WTC11 (cell line): ENCODE results near the gene CENPX. TPM values are rescaled to one million over a fixed set of nuclear protein-coding genes. Genes with fewer than 3 reads are reported as not detected.

ENCODE experiments used
- ATAC-seq: fragments of 200-7000 bp; cut with Tn5 transposase; 2 replicates; pipeline ENCODE4 v1.10.0; 2021; ENCODE audit warnings: mild to moderate bottlenecking, moderate library complexity
- CTCF ChIA-PET: fragments of 300-600 bp; sonication (Branson Sonifier 250); formaldehyde crosslinking; loops from one replicate; lab custom pipeline; 2021; ENCODE audit warnings: antibody characterized with exemption; lab: Charles Lee
- POLR2A ChIA-PET: fragments of 350-600 bp; sonication (Branson Sonifier 250); formaldehyde crosslinking; loops from one replicate; lab custom pipeline; 2021; ENCODE audit warnings: antibody characterized with exemption; lab: Charles Lee
- DNase-seq: peaks from one replicate; pipeline ENCODE4 v3.0.0; 2021; ENCODE audit warnings: low spot score
- H3K27ac Mint-ChIP-seq: 2 replicates; pipeline ENCODE4 v1.8.0; 2021; ENCODE audit warnings: mixed read lengths
- H3K27me3 Mint-ChIP-seq: 2 replicates; pipeline ENCODE4 v1.8.0; 2021; ENCODE audit warnings: low read depth, mild to moderate bottlenecking, moderate library complexity, mixed read lengths
- H3K36me3 Mint-ChIP-seq: 2 replicates; pipeline ENCODE4 v1.8.0; 2021; ENCODE audit warnings: mixed read lengths
- H3K4me1 Mint-ChIP-seq: 2 replicates; pipeline ENCODE4 v1.8.0; 2022; ENCODE audit warnings: mixed read lengths
- H3K4me3 Mint-ChIP-seq: 2 replicates; pipeline ENCODE4 v1.8.0; 2021; ENCODE audit warnings: mild to moderate bottlenecking, moderate library complexity, mixed read lengths
- H3K9me3 Mint-ChIP-seq: 2 replicates; pipeline ENCODE4 v1.8.0; 2021; ENCODE audit warnings: mixed read lengths
- ATF2 ChIP-seq: sonication (generic); formaldehyde crosslinking; IDR thresholded peaks from 2 replicates; pipeline ENCODE4 v1.8.1; 2022; ENCODE audit warnings: low read depth, missing genetic modification reagents, borderline replicate concordance
- CREB1 ChIP-seq: sonication (generic); formaldehyde crosslinking; IDR thresholded peaks from 2 replicates; pipeline ENCODE4 v1.8.0; 2023; ENCODE audit warnings: mild to moderate bottlenecking, missing genetic modification reagents
- ERG ChIP-seq: fragments of 250-450 bp; sonication (Bioruptor Pico); IDR thresholded peaks from 2 replicates; pipeline ENCODE4 v1.8.0; 2021; ENCODE audit warnings: mild to moderate bottlenecking
- FOXP1 ChIP-seq: sonication (generic); formaldehyde crosslinking; IDR thresholded peaks from 2 replicates; pipeline ENCODE4 v1.8.0; 2022; ENCODE audit warnings: missing genetic modification reagents, mild to moderate bottlenecking, moderate library complexity, borderline replicate concordance
- FOXP4 ChIP-seq: sonication (generic); formaldehyde crosslinking; IDR thresholded peaks from 2 replicates; pipeline ENCODE4 v1.8.0; 2022; ENCODE audit warnings: mild to moderate bottlenecking, missing genetic modification reagents
- GABPB1 ChIP-seq: sonication (generic); formaldehyde crosslinking; IDR thresholded peaks from 2 replicates; pipeline ENCODE4 v1.8.1; 2023; ENCODE audit warnings: mild to moderate bottlenecking, missing genetic modification reagents
- GRHL2 ChIP-seq: fragments of 250-450 bp; sonication (Bioruptor Pico); IDR thresholded peaks from 2 replicates; pipeline ENCODE4 v1.8.0; 2022; ENCODE audit warnings: mild to moderate bottlenecking, moderate library complexity; ENCODE audit not compliant: insufficient replicate concordance, severe bottlenecking
- JAZF1 ChIP-seq: fragments of 250-450 bp; sonication (Bioruptor Pico); IDR thresholded peaks from 2 replicates; pipeline ENCODE4 v1.9.0; 2021; ENCODE audit warnings: moderate library complexity, mild to moderate bottlenecking, inconsistent platforms
- MAX ChIP-seq: sonication (generic); formaldehyde crosslinking; IDR thresholded peaks from 2 replicates; pipeline ENCODE4 v1.8.0; 2022; ENCODE audit warnings: mild to moderate bottlenecking, missing genetic modification reagents
- MLX ChIP-seq: sonication (generic); formaldehyde crosslinking; IDR thresholded peaks from 2 replicates; pipeline ENCODE4 v1.8.1; 2023; ENCODE audit warnings: mild to moderate bottlenecking, missing genetic modification reagents, moderate library complexity
- MYBL2 ChIP-seq: sonication (generic); formaldehyde crosslinking; IDR thresholded peaks from 2 replicates; pipeline ENCODE4 v1.8.1; 2023; ENCODE audit warnings: mild to moderate bottlenecking, moderate library complexity, missing genetic modification reagents
- PRDM15 ChIP-seq: sonication (generic); formaldehyde crosslinking; IDR thresholded peaks from 2 replicates; pipeline ENCODE4 v1.8.0; 2022; ENCODE audit warnings: missing genetic modification reagents
- RELA ChIP-seq: sonication (generic); formaldehyde crosslinking; IDR thresholded peaks from 2 replicates; pipeline ENCODE4 v1.8.1; 2022; ENCODE audit warnings: missing genetic modification reagents, mild to moderate bottlenecking, borderline replicate concordance
- TEAD4 ChIP-seq: sonication (generic); formaldehyde crosslinking; IDR thresholded peaks from 2 replicates; pipeline ENCODE4 v1.8.0; 2022; ENCODE audit warnings: mild to moderate bottlenecking, missing genetic modification reagents
- ZNF121 ChIP-seq: sonication (generic); formaldehyde crosslinking; IDR thresholded peaks from 2 replicates; pipeline ENCODE4 v1.8.0; 2023; ENCODE audit warnings: missing genetic modification reagents
- ZNF232 ChIP-seq: sonication (generic); formaldehyde crosslinking; IDR thresholded peaks from 2 replicates; pipeline ENCODE4 v1.8.0; 2022; ENCODE audit warnings: mild to moderate bottlenecking, missing genetic modification reagents
- ZNF263 ChIP-seq: sonication (generic); formaldehyde crosslinking; IDR thresholded peaks from 2 replicates; pipeline ENCODE4 v1.8.1; 2022; ENCODE audit warnings: low read depth, mild to moderate bottlenecking, moderate library complexity, missing genetic modification reagents
- ZNF281 ChIP-seq: sonication (generic); formaldehyde crosslinking; IDR thresholded peaks from 2 replicates; pipeline ENCODE4 v1.8.0; 2023; ENCODE audit warnings: mild to moderate bottlenecking, missing genetic modification reagents
- ZNF317 ChIP-seq: sonication (generic); formaldehyde crosslinking; IDR thresholded peaks from 2 replicates; pipeline ENCODE4 v1.8.1; 2023; ENCODE audit warnings: low read depth, mild to moderate bottlenecking, moderate library complexity, missing genetic modification reagents, borderline replicate concordance
- ZNF416 ChIP-seq: fragments of 250-450 bp; sonication (Bioruptor Pico); IDR thresholded peaks from 2 replicates; pipeline ENCODE4 v1.9.0; 2021; ENCODE audit warnings: mild to moderate bottlenecking, inconsistent platforms
- total RNA-seq: library from RNA; stranded (reverse); gene quantifications from 3 replicates; pipeline ENCODE4 v1.2.3, GENCODE V29; 2021

The CENPX gene
- total RNA-seq, 1 experiment from 2014 or later = 121 TPM

- Mint-ChIP-seq H3K4me1 (peaks cover 4% of the 10 kb centered on the region), H3K9me3 (no peaks in the 10 kb centered on the region), H3K27me3 (no peaks in the 10 kb centered on the region), H3K27ac (no peak overlapping the region), H3K4me3 (peak overlapping the region; percentile 84), H3K36me3 (peaks cover 5% of the 10 kb centered on the region; the same call in 1 of the 2 replicates)
- no peak for TF ChIP-seq GABPB1
- TF ChIP-seq FOXP1 (CRISPR knock-in tag) = 0 out of 2 replicates have a peak, but pooled peaks have one; percentile 12
- DNase-seq = no peak
- ATAC-seq = no peak
- ChIA-PET POLR2A (interaction anchor here (1.6 kb wide), 1 partner anchor 16 kb away, joined by 5 read pairs; the partner anchor contains the start of gene DCXR), CTCF (interaction anchor here (5.8 kb wide), 1 partner anchor 23 kb away, joined by 31 read pairs; the partner anchor contains the start of gene RAC3)
These were observed 30.5 kb upstream of the CENPX start for GRCh38 chr17:82053130-82053529.

- H3K9me3 Mint-ChIP-seq = no peaks in the 10 kb centered on the region
- TF ChIP-seq ZNF416 (no peak), RELA (CRISPR knock-in tag) (no peak), ATF2 (CRISPR knock-in tag) (no peak), JAZF1 (CRISPR knock-in tag) (no peak), MLX (CRISPR knock-in tag) (no peak), ZNF317 (CRISPR knock-in tag) (no peak), ZNF121 (CRISPR knock-in tag) (no peak), FOXP4 (no peak), MAX (CRISPR knock-in tag) (no peak), PRDM15 (no peak), GABPB1 (no peak), ERG (CRISPR knock-in tag) (no peak), ZNF232 (CRISPR knock-in tag) (no peak), ZNF281 (no peak), TEAD4 (CRISPR knock-in tag) (no peak), CREB1 (CRISPR knock-in tag) (no peak), ZNF263 (CRISPR knock-in tag) (no peak), GRHL2 (no peak), MYBL2 (no peak)
- TF ChIP-seq, all 79 proteins: peak for 0
- Mint-ChIP-seq H3K36me3 (peaks cover 7% of the 10 kb centered on the region; the same call in 1 of the 2 replicates), H3K4me1 (peaks cover 4% of the 10 kb centered on the region), H3K4me3 (peak overlapping the region; percentile 84), H3K27me3 (no peaks in the 10 kb centered on the region), H3K27ac (no peak overlapping the region)
- ATAC-seq (no peak), DNase-seq (no peak)
- ChIA-PET CTCF (interaction anchor here (0.9 to 5.8 kb wide), 3 partner anchors 15 to 33 kb away, joined by 3 to 31 read pairs (median 18); partner anchors contain the start of genes DCXR and RAC3), POLR2A (interaction anchor here (0.5 to 1.8 kb wide), 3 partner anchors 15 to 342 kb away, joined by 4 to 6 read pairs (median 5); partner anchors contain the start of gene DCXR)
These were observed 30.0 kb upstream of the CENPX start for GRCh38 chr17:82052638-82053059.
